Measurements from ENCODE around the gene CDC14B.

- TF ChIP-seq CTCF (IDR thresholded peaks at IDR 0.05) (no peak), POLR2A (IDR thresholded peaks at IDR 0.05) (no peak)
These were observed 118.7 kb downstream of the CDC14B start for GRCh38 chr9:96500696-96501632.

Measured in lower leg skin (tissue), 3 donors.